Tibial artery (tissue), 4 donors: ENCODE measurements around the gene KCTD19.

ENCODE experiments used
- DNase-seq, 2 donors: peaks; one replicate each; pipeline ENCODE4 v3.0.0-alpha.2; 2019
- H3K27ac ChIP-seq, 2 donors: fragments of 200-600 bp; sonication (generic) in 1 of 2; 1 replicate in 1 of 2; 2 replicates in 1 of 2; pipeline ENCODE4 v1.5.1; 2018 to 2019; ENCODE audit warnings: mild to moderate bottlenecking in 1 of 2
- H3K27me3 ChIP-seq, 2 donors: fragments of 200-600 bp; sonication (generic) in 1 of 2; one replicate each; pipeline versions ENCODE4 v1.5.1 to v1.6.0; 2016 to 2019
- H3K36me3 ChIP-seq, 3 donors: fragments of 200-600 bp; sonication (generic) in 2 of 3; one replicate each; pipeline ENCODE4 v1.5.1; 2016 to 2019; ENCODE audit warnings: mild to moderate bottlenecking in 2 of 3
- H3K4me1 ChIP-seq, 4 donors: fragments of 200-600 bp; sonication (generic) in 2 of 4; 1 replicate in 3 of 4; 2 replicates in 1 of 4; pipeline ENCODE4 v1.5.1; 2016 to 2019
- H3K4me3 ChIP-seq, 2 donors: fragments of 200-600 bp; sonication (generic) in 1 of 2; 1 replicate in 1 of 2; 2 replicates in 1 of 2; pipeline ENCODE4 v1.5.1; 2018 to 2019; ENCODE audit warnings: mild to moderate bottlenecking in 2 of 2
- H3K9me3 ChIP-seq, 3 donors: fragments of 200-600 bp; sonication (generic) in 1 of 3; one replicate each; pipeline ENCODE4 v1.5.1; 2016 to 2019
- CTCF ChIP-seq, 2 experiments: fragments of 200-600 bp in 1 of 2; fragments of 450-650 bp in 1 of 2; IDR thresholded peaks; one replicate each; pipeline ENCODE4 v1.5.1; 2017 to 2019; ENCODE audit warnings: antibody characterized with exemption in 2 of 2, mild to moderate bottlenecking in 1 of 2, moderate library complexity in 1 of 2
- intact Hi-C: fragments of 100-400 bp; cut with DNase I; formaldehyde crosslinking; loops from one replicate; pipeline ENCODE4 v1.15.0; 2023; ENCODE audit warnings: low total_unique reads

KCTD19 gene

GRCh38 chr16:67345401-67345800, 18.9 kb upstream of the KCTD19 start:
- Histone ChIP-seq H3K27me3 (no peaks in the 10 kb centered on the region), H3K4me1 (no peaks in the 10 kb centered on the region), H3K27ac (no peak overlapping the region), H3K4me3 (no peak overlapping the region), H3K9me3 (no peaks in the 10 kb centered on the region), H3K36me3 (no peaks in the 10 kb centered on the region)
- intact Hi-C loops: no loop called here
- DNase-seq: no peak
- no peak for TF ChIP-seq CTCF (IDR thresholded peaks at IDR 0.05)

DNA sequence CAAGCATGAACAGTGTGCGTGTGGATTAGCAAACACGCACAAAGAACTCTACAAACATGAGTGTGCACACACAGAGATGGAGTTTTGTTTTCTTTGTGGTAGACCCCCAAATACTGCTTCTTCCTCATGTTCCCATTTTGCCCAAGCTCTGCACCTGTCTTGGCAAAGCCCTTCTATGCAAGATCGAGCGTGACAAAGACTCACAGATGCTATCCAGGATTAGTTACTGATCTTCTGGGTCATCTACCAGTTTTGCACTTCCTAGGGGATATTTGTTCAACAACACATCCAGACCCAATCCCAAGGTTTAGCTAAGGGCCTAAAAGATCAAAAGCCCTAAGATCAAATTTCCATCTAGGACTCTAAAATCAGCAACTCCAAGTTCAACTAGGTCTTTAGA, 16.1 kb upstream of the KCTD19 start:
- Histone ChIP-seq H3K27me3 (no peaks in the 10 kb centered on the region), H3K36me3 (no peaks in the 10 kb centered on the region), H3K4me1 (no peaks in the 10 kb centered on the region), H3K27ac (no peak overlapping the region), H3K4me3 (no peak overlapping the region), H3K9me3 (no peaks in the 10 kb centered on the region)
- intact Hi-C loops: no loop called here
- no peak for DNase-seq
- TF ChIP-seq CTCF (IDR thresholded peaks at IDR 0.05): no peak

DNA sequence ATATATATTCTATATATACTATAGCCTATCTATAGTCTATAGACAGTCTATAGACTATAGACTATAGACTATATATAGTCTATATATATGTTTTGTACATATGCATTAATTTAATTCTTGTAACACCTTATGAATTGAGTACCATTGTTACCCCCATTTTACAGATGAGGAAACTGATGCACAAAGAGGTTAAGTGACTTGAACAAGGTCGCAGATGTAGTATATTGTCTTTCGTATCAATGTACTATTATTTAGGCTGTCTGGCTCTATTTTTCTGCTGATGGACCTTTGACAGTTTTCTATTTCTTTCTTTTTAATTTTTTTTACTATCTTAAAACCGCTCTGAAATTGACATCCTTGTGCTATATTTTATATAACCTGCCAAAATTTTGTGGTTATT, 14.7 kb upstream of the KCTD19 start:
- H3K36me3 ChIP-seq: no peaks in the 10 kb centered on the region
- H3K4me1 ChIP-seq: no peaks in the 10 kb centered on the region
- H3K27ac ChIP-seq: no peak overlapping the region
- H3K27me3 ChIP-seq: no peaks in the 10 kb centered on the region
- no peak overlapping the region for H3K4me3 ChIP-seq
- H3K9me3 ChIP-seq: no peaks in the 10 kb centered on the region
- TF ChIP-seq CTCF (IDR thresholded peaks at IDR 0.05): no peak
- intact Hi-C loops: no loop called here
- no peak for DNase-seq

DNA sequence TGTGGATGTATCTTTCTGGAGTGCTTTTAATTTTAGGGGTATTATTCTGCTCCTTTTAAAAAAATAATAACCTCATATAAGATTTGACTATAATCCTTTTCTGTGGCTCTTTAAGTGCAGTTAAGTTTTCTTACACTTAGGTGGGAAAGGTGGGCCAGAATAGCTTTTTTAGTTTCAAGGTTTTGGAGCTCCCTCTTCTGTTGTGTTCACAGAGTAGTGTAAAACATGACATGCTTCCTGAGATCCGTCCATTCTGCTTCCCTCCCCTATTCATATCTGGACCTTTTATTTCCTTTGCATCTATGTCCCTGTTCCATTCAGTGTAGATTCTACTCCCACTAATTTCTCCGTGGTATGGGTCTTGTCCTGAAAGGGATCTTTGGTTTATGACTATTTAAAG, 12.9 kb upstream of the KCTD19 start:
- no peaks in the 10 kb centered on the region for H3K36me3 ChIP-seq
- H3K4me1 ChIP-seq: no peaks in the 10 kb centered on the region
- DNase-seq: no peak
- peaks cover 0 to 2% of the 10 kb centered on the region in 2 donors for H3K27me3 ChIP-seq
- no peak overlapping the region for H3K27ac ChIP-seq
- no peak overlapping the region for H3K4me3 ChIP-seq
- intact Hi-C loops: no loop called here
- H3K9me3 ChIP-seq: no peaks in the 10 kb centered on the region
- no peak for TF ChIP-seq CTCF (IDR thresholded peaks at IDR 0.05)

DNA sequence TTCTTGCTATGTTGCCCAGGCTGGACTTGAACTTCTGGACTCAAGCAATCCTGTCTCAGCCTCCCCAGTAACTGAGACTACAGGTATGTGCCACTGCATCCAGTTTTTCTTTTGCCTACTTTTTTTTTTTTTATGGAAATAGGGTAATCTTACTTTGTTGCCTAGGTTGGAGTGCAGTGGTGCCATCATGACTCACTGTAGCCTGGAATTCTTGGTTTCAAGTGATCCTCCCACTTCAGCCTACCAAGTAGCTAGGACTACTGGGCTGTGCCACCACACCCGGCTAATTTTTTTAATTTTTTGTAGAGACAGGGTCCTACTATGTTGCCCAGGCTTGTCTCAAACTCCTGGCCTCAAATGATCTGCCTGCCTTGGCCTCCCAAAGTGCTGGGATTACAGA, 10.1 kb upstream of the KCTD19 start:
- no peak overlapping the region for H3K4me3 ChIP-seq
- no peak overlapping the region for H3K27ac ChIP-seq
- DNase-seq: no peak
- H3K36me3 ChIP-seq: no peaks in the 10 kb centered on the region
- no peaks in the 10 kb centered on the region for H3K4me1 ChIP-seq
- no peak for TF ChIP-seq CTCF (IDR thresholded peaks at IDR 0.05)
- intact Hi-C loops: no loop called here
- H3K27me3 ChIP-seq: peaks cover 0 to 7% of the 10 kb centered on the region in 2 donors
- H3K9me3 ChIP-seq: no peaks in the 10 kb centered on the region

GRCh38 chr16:67336116-67336515, 9.6 kb upstream of the KCTD19 start:
- no peak overlapping the region for H3K27ac ChIP-seq
- no peaks in the 10 kb centered on the region for H3K36me3 ChIP-seq
- TF ChIP-seq CTCF (IDR thresholded peaks at IDR 0.05): no peak
- intact Hi-C loops: no loop called here
- H3K4me3 ChIP-seq: no peak overlapping the region
- peaks cover 0 to 7% of the 10 kb centered on the region in 2 donors for H3K27me3 ChIP-seq
- no peaks in the 10 kb centered on the region for H3K9me3 ChIP-seq
- DNase-seq: no peak
- H3K4me1 ChIP-seq: no peaks in the 10 kb centered on the region
